HS-27A (cell line): ENCODE data around the gene MRPL9.

Experiments used
- DNase-seq: peaks from one replicate; pipeline ENCODE4 v3.0.0-alpha.2; 2012; ENCODE audit warnings: low read depth, missing footprints

The MRPL9 gene

GRCh38 chr1:151733126-151733525 lies 30.2 kb downstream of the MRPL9 start:
- no peak for DNase-seq

- DNase-seq, result no peak
Observed at GRCh38 chr1:151729966-151730291, 33.4 kb downstream of the MRPL9 start.

DNA sequence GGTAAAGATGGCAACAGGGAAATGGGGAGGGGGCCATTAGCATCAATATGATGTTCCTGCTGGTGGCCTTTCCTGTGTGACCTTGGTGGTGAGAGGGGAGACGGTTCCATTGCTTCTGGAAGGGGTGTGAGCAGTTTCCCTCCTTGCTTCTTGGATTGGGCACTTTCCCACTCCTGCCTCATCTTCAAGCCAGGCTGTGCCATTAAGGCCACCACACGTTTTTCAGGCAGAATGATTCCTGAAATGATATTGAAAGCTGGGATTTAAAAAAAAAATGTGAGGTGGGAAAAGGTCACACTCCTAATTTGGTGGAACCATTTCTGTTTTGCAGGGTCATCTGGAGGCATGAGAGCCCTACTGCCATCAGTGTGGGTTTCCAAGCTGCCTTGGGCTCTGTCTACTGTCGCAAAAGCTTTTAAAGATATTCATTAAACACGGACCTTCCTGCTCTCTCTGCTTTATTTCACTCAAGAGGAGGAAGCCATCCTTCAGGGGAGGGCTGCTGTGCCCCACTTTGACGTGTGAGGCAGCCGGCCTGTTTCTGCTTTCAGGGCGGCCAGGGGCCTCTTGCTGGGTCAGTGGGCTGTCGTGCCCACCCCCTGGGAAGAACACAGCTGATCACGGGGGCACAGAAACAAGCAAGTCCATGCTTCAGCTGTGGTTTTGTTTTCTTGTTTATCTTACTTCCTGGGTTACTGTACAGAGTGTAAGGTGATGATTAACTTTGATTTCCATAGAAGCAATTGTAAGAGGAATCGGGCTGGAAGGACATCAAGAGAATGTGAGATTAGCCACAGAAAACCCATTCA lies 33.9 kb downstream of the MRPL9 start:
- DNase-seq, result no peak

DNA sequence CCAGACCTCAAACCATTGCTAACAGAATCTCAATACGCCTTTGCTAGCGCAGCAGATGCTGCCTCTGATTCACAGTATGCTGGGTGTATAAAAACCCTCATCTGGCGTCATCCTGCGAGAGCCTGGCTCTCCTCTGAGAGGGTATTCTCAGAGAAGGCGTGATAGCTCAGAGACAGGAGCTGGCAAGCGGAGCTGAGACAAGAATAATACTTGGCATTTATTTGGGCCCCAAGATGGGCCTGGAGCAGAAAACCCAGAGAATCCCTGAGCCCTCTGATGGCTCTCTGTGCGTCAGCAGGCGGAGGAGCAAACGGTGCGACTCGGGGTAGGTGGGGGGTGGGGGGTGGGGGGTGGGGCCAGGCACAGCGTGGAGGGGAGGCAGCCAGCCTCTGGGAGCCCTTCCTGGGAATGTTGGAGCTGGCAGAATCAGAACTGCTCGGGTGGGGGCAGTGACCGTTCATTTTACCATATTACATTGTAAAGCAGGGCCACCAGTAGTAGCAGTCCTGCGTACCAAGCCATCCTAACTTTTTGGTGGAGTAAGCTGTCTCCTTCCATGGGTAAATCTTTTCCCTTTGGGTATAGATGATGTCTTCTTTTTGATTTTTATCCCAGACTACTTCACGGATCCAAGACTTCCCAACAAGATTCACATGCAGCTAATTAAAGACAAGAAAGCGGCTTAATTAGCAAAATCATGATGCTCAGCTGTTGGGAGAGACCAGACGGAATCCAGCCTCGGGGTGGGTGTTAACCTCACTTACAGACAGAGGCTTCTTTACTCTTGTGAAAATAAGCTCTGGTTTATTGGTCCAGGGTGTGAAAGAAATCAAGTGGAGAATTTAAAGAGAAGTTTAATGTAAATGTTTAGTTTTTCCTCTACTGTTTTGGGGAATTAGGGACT lies 34.9 kb downstream of the MRPL9 start:
- DNase-seq, result no peak

- no peak for DNase-seq
Observed at GRCh38 chr1:151723726-151724370, 39.4 kb downstream of the MRPL9 start.

GRCh38 chr1:151721788-151722510 lies 41.3 kb downstream of the MRPL9 start:
- no peak for DNase-seq

DNA sequence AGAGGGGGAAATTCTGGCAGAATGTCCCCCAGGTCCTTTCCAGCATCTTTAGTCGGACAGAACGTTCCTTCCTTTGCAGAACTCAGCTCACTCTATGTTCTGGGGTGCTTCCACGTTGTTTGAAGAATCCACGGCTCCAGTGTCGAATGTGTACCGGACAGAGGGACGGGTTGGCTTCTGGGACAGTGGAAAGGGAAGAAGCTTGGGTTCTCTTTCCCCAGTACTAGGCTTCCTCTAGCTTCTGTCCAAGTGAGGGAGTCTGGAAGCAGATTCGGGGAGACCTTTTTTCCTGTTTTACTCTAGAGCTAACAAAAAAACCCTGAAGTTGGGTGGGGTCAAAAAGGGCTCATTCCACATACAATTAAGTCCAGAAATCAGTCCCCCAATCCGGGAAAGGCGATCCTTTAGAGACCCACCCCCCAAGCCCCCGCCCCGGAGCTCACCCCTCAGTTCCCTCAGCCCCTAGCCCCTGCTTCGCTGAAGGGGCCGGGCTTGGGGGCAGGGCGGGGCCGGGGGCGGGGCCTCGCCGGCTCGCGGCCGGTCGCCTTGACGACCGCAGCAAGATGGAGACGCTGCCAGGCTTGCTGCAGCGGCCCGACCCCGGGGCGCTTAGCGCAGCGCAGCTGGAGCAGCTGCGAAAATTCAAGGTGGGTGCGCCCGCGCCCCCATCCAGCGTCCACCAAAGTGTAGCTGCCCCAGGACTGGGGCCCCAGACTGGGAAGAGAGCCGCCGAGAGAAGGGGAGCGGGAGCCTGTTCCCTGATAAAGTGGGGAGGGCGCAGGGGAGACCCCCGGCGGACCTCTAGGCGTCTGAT lies 42.1 kb downstream of the MRPL9 start, which contains the start of gene RIIAD1:
Gene RIIAD1, plus strand, starts transcription at position 549 of the 814 bp plus-strand sequence. Its CDS starts 15 bp downstream, at position 564.
- DNase-seq, result no peak

- DNase-seq, result no peak
Observed at GRCh38 chr1:151720554-151720953, 42.7 kb downstream of the MRPL9 start.

GRCh38 chr1:151720125-151720524 lies 43.2 kb downstream of the MRPL9 start:
- no peak for DNase-seq

DNA sequence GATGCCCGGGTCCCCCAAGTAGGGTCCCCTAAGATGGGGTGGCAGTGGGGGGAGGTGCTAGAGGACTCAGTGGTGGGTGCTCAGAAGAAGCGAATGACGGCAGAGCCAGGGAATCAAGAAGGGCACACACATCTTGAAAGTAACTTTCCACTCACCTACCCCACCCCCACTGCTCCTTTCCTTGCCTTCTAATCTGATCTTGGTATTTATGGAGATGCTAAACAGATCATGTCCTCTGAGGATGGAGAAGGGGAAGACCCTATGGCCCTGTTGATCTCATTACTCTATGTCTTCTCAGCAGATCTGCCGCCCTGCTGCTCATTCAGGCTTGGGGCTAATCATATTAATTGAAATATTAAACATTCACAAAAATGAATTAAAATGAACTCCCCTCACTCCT lies 44.6 kb downstream of the MRPL9 start:
- DNase-seq, result no peak

GRCh38 chr1:151718011-151718431 lies 45.3 kb downstream of the MRPL9 start:
- no peak for DNase-seq

DNA sequence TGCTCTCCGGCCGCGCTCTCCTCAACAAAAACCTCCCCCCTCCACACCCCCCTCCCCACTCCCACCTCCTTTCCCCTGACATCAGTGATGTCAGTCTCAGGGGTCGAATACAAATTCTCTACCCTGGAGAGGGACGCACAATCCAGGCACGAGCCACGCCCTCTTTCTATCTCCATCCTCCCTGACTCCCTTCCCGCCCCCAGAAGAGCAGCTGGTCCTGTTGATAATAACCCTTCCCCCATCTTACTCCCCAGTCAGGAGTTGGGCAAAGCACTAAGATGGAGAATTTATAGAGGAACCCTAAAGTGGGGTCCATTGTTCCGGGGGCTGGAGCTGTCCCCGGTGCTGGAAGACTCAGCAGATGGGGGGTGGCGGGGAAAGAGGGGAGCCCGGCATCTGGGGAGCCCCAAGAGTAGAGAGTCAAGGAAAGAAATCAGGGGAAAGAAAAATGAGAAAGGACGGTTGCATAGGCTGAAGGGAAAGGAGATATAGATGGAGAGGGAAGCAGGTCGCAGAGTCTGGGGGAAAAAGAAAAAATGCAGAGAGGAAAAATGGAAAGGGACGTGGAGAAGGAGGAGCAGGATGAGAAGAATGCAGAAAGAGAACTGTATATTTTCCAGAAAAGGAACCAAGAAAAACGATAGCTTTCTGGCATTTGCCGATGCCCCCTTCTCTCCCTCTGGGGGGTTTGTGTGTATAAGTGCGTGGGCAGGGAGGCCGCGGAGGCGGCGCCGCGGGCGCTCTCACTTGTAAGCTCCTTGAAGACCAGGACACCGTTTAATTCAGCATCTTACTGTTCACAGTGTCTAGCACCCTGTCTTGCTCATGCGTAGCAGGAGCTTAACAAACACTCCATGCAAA lies 46.3 kb downstream of the MRPL9 start, which contains the start of gene CELF3:
Gene CELF3, minus strand, starts transcription at position 33 of the 861 bp plus-strand sequence. CDS start 783 bp downstream, outside the sequence.
- no peak for DNase-seq

DNA sequence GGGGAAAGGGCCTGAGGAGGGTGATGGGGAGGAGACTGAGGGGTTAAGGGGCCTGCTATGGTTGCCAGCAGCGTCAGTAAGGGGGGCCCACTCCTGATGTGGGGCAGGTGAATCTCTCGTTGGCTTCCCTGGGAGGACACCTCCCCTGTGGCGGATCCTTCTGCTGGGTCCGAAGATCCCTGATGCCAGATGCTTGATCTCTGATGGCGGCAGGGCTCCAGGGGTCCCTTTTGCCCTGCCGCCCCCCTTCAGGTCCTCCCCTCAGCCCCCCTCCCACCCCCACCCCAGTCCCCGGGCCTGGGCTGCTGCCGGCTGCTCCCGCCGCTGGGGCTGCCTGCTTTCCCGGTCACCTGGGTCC lies 46.9 kb downstream of the MRPL9 start:
- no peak for DNase-seq

- DNase-seq, result no peak
Observed at GRCh38 chr1:151715726-151716404, 47.4 kb downstream of the MRPL9 start.

GRCh38 chr1:151714820-151715725 lies 48.2 kb downstream of the MRPL9 start:
- DNase-seq, result no peak

DNA sequence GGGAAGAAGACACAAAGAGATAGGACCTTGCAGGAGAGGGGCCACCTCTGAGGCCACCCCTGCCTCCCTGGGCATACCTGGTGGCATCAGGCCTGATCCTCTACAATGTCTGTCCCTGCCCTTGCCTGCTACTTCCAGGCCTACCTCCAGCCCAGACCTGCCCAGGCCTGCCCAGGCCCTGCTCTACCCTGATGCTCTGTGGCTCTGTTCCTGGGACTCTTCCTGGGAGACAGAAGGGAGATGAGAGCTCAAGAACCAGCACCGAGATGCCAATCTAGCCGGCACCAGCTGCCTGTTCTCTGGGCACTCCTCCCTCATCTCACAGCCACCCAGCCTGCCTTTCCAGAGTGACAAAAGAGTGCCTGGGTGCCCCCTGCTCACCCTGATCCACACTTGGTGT lies 49.4 kb downstream of the MRPL9 start:
- no peak for DNase-seq

DNA sequence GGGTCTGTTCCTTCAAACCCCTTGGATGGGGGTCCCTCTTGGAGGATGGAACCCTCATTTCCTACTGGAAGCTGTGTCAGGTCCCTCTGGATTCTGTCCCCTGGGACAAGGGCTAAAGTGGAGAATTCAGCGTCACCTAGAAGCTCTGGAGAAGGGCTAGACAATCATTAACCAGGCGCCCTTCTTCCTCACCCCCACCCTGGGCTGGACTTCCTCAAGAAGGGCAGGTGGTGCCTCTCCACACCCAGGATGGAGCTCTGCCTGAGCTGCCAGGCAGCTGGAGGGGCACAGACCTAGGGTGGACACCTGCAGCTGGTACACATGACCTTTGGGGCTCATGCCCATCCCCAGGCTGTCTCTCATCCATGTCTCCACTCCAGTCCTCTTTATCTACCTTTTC lies 50.3 kb downstream of the MRPL9 start:
- no peak for DNase-seq

- no peak for DNase-seq
Observed at GRCh38 chr1:151711951-151712350, 51.3 kb downstream of the MRPL9 start.
